Activated CD4-positive, alpha-beta T cell treated with anti-CD3 and anti-CD28 coated beads, Interleukin-2, amount 10 ng/mL, durations not matched to agents 24 days and 14 days (primary cell): ENCODE results near the gene BCL6. TPM values are rescaled to one million over a fixed set of nuclear protein-coding genes. Genes with fewer than 3 reads are reported as not detected.

Experiments used
- DNase-seq: peaks from one replicate; pipeline ENCODE4 v3.0.0; 2022
- H3K27ac Mint-ChIP-seq: one replicate; pipeline ENCODE4 v1.8.0; 2022; ENCODE audit warnings: mild to moderate bottlenecking, mixed read lengths
- H3K27me3 Mint-ChIP-seq: one replicate; pipeline ENCODE4 v1.8.0; 2022; ENCODE audit warnings: mixed read lengths
- H3K36me3 Mint-ChIP-seq: one replicate; pipeline ENCODE4 v1.8.0; 2022; ENCODE audit warnings: low read depth, mild to moderate bottlenecking, mixed read lengths
- H3K4me1 Mint-ChIP-seq: one replicate; pipeline ENCODE4 v1.8.0; 2021; ENCODE audit warnings: mixed read lengths
- H3K4me3 Mint-ChIP-seq: one replicate; pipeline ENCODE4 v1.8.0; 2022; ENCODE audit warnings: mild to moderate bottlenecking, moderate library complexity, mixed read lengths
- H3K9me3 Mint-ChIP-seq: one replicate; pipeline ENCODE4 v1.8.0; 2021; ENCODE audit warnings: mixed read lengths
- intact Hi-C: fragments of 100-400 bp; cut with micrococcal nuclease; formaldehyde crosslinking; loops from one replicate; pipeline ENCODE4 v1.15.1; 2023
- total RNA-seq: library from RNA; stranded (reverse); gene quantifications from 2 replicates; pipeline ENCODE4 v1.2.3, GENCODE V29; 2022

Gene BCL6
- total RNA-seq, 1 donor from 2014 or later = 41.7 TPM

- DNase-seq = no peak
- Mint-ChIP-seq H3K27ac (no peak overlapping the region), H3K4me1 (peaks cover 1% of the 10 kb centered on the region), H3K36me3 (peaks cover 92% of the 10 kb centered on the region), H3K9me3 (no peaks in the 10 kb centered on the region), H3K4me3 (no peak overlapping the region), H3K27me3 (no peaks in the 10 kb centered on the region)
- intact Hi-C loops = no loop called here
Observed at GRCh38 chr3:187728248-187728647, 17.0 kb downstream of the BCL6 start.

GRCh38 chr3:187726564-187726963, 18.7 kb downstream of the BCL6 start:
- no peak overlapping the region for H3K27ac Mint-ChIP-seq
- no peaks in the 10 kb centered on the region for H3K27me3 Mint-ChIP-seq
- DNase-seq = no peak
- H3K9me3 Mint-ChIP-seq = no peaks in the 10 kb centered on the region
- H3K4me1 Mint-ChIP-seq = peaks cover 1% of the 10 kb centered on the region
- intact Hi-C loops = no loop called here
- H3K36me3 Mint-ChIP-seq = peaks cover 92% of the 10 kb centered on the region
- H3K4me3 Mint-ChIP-seq = no peak overlapping the region

GRCh38 chr3:187725653-187726370, 19.5 kb downstream of the BCL6 start:
- no peak overlapping the region for H3K4me3 Mint-ChIP-seq
- no peaks in the 10 kb centered on the region for H3K27me3 Mint-ChIP-seq
- no peak overlapping the region for H3K27ac Mint-ChIP-seq
- peaks cover 1% of the 10 kb centered on the region for H3K4me1 Mint-ChIP-seq
- H3K36me3 Mint-ChIP-seq = peaks cover 90% of the 10 kb centered on the region
- intact Hi-C loops = no loop called here
- H3K9me3 Mint-ChIP-seq = no peaks in the 10 kb centered on the region
- no peak for DNase-seq

- H3K9me3 Mint-ChIP-seq = no peaks in the 10 kb centered on the region
Observed at GRCh38 chr3:187725224-187725623, 20.0 kb downstream of the BCL6 start.

GRCh38 chr3:187722206-187722612, 23.1 kb downstream of the BCL6 start:
- Mint-ChIP-seq H3K27me3 (no peaks in the 10 kb centered on the region), H3K27ac (no peak overlapping the region), H3K4me1 (no peaks in the 10 kb centered on the region), H3K4me3 (no peak overlapping the region), H3K36me3 (peaks cover 60% of the 10 kb centered on the region), H3K9me3 (no peaks in the 10 kb centered on the region)
- DNase-seq = no peak
- intact Hi-C loops = no loop called here

More at GRCh38 chr3:187725224-187725623, 20.0 kb downstream of the BCL6 start:
- Mint-ChIP-seq H3K36me3 (peaks cover 88% of the 10 kb centered on the region), H3K27me3 (no peaks in the 10 kb centered on the region), H3K4me3 (no peak overlapping the region), H3K27ac (no peak overlapping the region), H3K4me1 (peaks cover 1% of the 10 kb centered on the region)
- no peak for DNase-seq
- intact Hi-C loops = no loop called here

- no peak overlapping the region for H3K27ac Mint-ChIP-seq
- intact Hi-C loops = no loop called here
- H3K27me3 Mint-ChIP-seq = peaks cover 3% of the 10 kb centered on the region
- no peak for DNase-seq
- peaks cover 49% of the 10 kb centered on the region for H3K36me3 Mint-ChIP-seq
- H3K9me3 Mint-ChIP-seq = no peaks in the 10 kb centered on the region
- no peaks in the 10 kb centered on the region for H3K4me1 Mint-ChIP-seq
- H3K4me3 Mint-ChIP-seq = no peak overlapping the region
Observed at GRCh38 chr3:187721055-187721454, 24.2 kb downstream of the BCL6 start.

- Mint-ChIP-seq H3K27me3 (peaks cover 7% of the 10 kb centered on the region), H3K36me3 (peaks cover 43% of the 10 kb centered on the region), H3K27ac (peak overlapping the region; percentile 6), H3K4me1 (no peaks in the 10 kb centered on the region), H3K4me3 (no peak overlapping the region), H3K9me3 (no peaks in the 10 kb centered on the region)
- intact Hi-C loops = no loop called here
- DNase-seq = no peak
Observed at GRCh38 chr3:187720337-187720670, 25.0 kb downstream of the BCL6 start.

- Mint-ChIP-seq H3K9me3 (no peaks in the 10 kb centered on the region), H3K36me3 (peaks cover 37% of the 10 kb centered on the region), H3K27ac (no peak overlapping the region), H3K4me1 (no peaks in the 10 kb centered on the region), H3K4me3 (no peak overlapping the region), H3K27me3 (peaks cover 9% of the 10 kb centered on the region)
- DNase-seq = no peak
- intact Hi-C loops = no loop called here
Observed at GRCh38 chr3:187719628-187720336, 25.5 kb downstream of the BCL6 start.

GRCh38 chr3:187718802-187719201, 26.5 kb downstream of the BCL6 start:
- H3K36me3 Mint-ChIP-seq = peaks cover 29% of the 10 kb centered on the region
- no peaks in the 10 kb centered on the region for H3K9me3 Mint-ChIP-seq
- no peak overlapping the region for H3K4me3 Mint-ChIP-seq
- no peak for DNase-seq
- H3K4me1 Mint-ChIP-seq = peaks cover 8% of the 10 kb centered on the region
- no peak overlapping the region for H3K27ac Mint-ChIP-seq
- intact Hi-C loops = no loop called here
- H3K27me3 Mint-ChIP-seq = peaks cover 13% of the 10 kb centered on the region

GRCh38 chr3:187717572-187717971, 27.7 kb downstream of the BCL6 start:
- no peak for DNase-seq
- Mint-ChIP-seq H3K27me3 (peaks cover 13% of the 10 kb centered on the region), H3K27ac (no peak overlapping the region), H3K9me3 (no peaks in the 10 kb centered on the region), H3K4me1 (peaks cover 9% of the 10 kb centered on the region), H3K4me3 (no peak overlapping the region), H3K36me3 (peaks cover 16% of the 10 kb centered on the region)
- intact Hi-C loops = no loop called here

- H3K4me3 Mint-ChIP-seq = no peak overlapping the region
- intact Hi-C loops = loop anchor here (1.0 kb wide), 4 partner anchors 35 to 494 kb away; no protein-coding TSS in a partner anchor
- peaks cover 9% of the 10 kb centered on the region for H3K4me1 Mint-ChIP-seq
- DNase-seq = peak; percentile 92
- no peak overlapping the region for H3K27ac Mint-ChIP-seq
- no peaks in the 10 kb centered on the region for H3K9me3 Mint-ChIP-seq
- H3K36me3 Mint-ChIP-seq = no peaks in the 10 kb centered on the region
- peaks cover 14% of the 10 kb centered on the region for H3K27me3 Mint-ChIP-seq
Observed at GRCh38 chr3:187714404-187714979, 30.8 kb downstream of the BCL6 start.

- Mint-ChIP-seq H3K9me3 (no peaks in the 10 kb centered on the region), H3K27ac (no peak overlapping the region), H3K4me3 (no peak overlapping the region), H3K36me3 (no peaks in the 10 kb centered on the region), H3K4me1 (peaks cover 9% of the 10 kb centered on the region), H3K27me3 (peaks cover 14% of the 10 kb centered on the region)
- DNase-seq = peak; percentile 72
- intact Hi-C loops = no loop called here
Observed at GRCh38 chr3:187713504-187713903, 31.8 kb downstream of the BCL6 start.

GRCh38 chr3:187709155-187709554, 36.1 kb downstream of the BCL6 start:
- Mint-ChIP-seq H3K36me3 (no peaks in the 10 kb centered on the region), H3K4me3 (no peak overlapping the region), H3K27ac (no peak overlapping the region), H3K9me3 (no peaks in the 10 kb centered on the region), H3K27me3 (peaks cover 15% of the 10 kb centered on the region), H3K4me1 (peaks cover 4% of the 10 kb centered on the region)
- DNase-seq = no peak
- intact Hi-C loops = no loop called here

- no peaks in the 10 kb centered on the region for H3K4me1 Mint-ChIP-seq
- no peaks in the 10 kb centered on the region for H3K36me3 Mint-ChIP-seq
- H3K27me3 Mint-ChIP-seq = peaks cover 15% of the 10 kb centered on the region
- intact Hi-C loops = no loop called here
- no peak overlapping the region for H3K27ac Mint-ChIP-seq
- no peak for DNase-seq
- no peak overlapping the region for H3K4me3 Mint-ChIP-seq
- no peaks in the 10 kb centered on the region for H3K9me3 Mint-ChIP-seq
Observed at GRCh38 chr3:187708696-187709095, 36.6 kb downstream of the BCL6 start.
